ENCODE results near the gene RWDD4.
"Not testable (repeated sequence)": the region's sequence is repeated elsewhere in the genome, so short reads cannot be mapped to it uniquely, and the experiment has no call there.

The RWDD4 gene

GRCh38 chr4:183635741-183636140, 23.2 kb downstream of the RWDD4 start:
- Histone ChIP-seq H3K36me3 (ENCODE audit: control insufficient read depth, low read depth, low read length) (no peaks in the 10 kb centered on the region), H3K4me1 (ENCODE audit: control insufficient read depth, low read depth, low read length) (peaks cover 18% of the 10 kb centered on the region), H3K27ac (ENCODE audit: low read length) (no peak overlapping the region), H3K9me3 (ENCODE audit: control insufficient read depth, low read depth, low read length) (no peaks in the 10 kb centered on the region), H3K4me3 (ENCODE audit: low read length) (no peak overlapping the region), H3K27me3 (ENCODE audit: control insufficient read depth, insufficient read depth, low read length) (no peaks in the 10 kb centered on the region), H3K9ac (ENCODE audit: low read length) (no peak overlapping the region)

- Histone ChIP-seq H3K27ac (ENCODE audit: low read length) (no peak overlapping the region), H3K36me3 (ENCODE audit: control insufficient read depth, low read depth, low read length) (no peaks in the 10 kb centered on the region), H3K4me3 (ENCODE audit: low read length) (no peak overlapping the region), H3K27me3 (ENCODE audit: control insufficient read depth, insufficient read depth, low read length) (no peaks in the 10 kb centered on the region), H3K9me3 (ENCODE audit: control insufficient read depth, low read depth, low read length) (no peaks in the 10 kb centered on the region), H3K4me1 (ENCODE audit: control insufficient read depth, low read depth, low read length) (peaks cover 18% of the 10 kb centered on the region), H3K9ac (ENCODE audit: low read length) (no peak overlapping the region)
Observed at GRCh38 chr4:183635321-183635720, 23.7 kb downstream of the RWDD4 start.

- Histone ChIP-seq H3K36me3 (ENCODE audit: control insufficient read depth, low read depth, low read length) (no peaks in the 10 kb centered on the region), H3K9ac (ENCODE audit: low read length) (no peak overlapping the region), H3K4me3 (ENCODE audit: low read length) (no peak overlapping the region), H3K9me3 (ENCODE audit: control insufficient read depth, low read depth, low read length) (no peaks in the 10 kb centered on the region), H3K27me3 (ENCODE audit: control insufficient read depth, insufficient read depth, low read length) (no peaks in the 10 kb centered on the region), H3K27ac (ENCODE audit: low read length) (no peak overlapping the region), H3K4me1 (ENCODE audit: control insufficient read depth, low read depth, low read length) (peaks cover 18% of the 10 kb centered on the region)
Observed at GRCh38 chr4:183633476-183634400, 25.2 kb downstream of the RWDD4 start.

- no peak overlapping the region for H3K9ac ChIP-seq (ENCODE audit: low read length)
- no peaks in the 10 kb centered on the region for H3K9me3 ChIP-seq (ENCODE audit: control insufficient read depth, low read depth, low read length)
- peaks cover 18% of the 10 kb centered on the region for H3K4me1 ChIP-seq (ENCODE audit: control insufficient read depth, low read depth, low read length)
- no peak overlapping the region for H3K4me3 ChIP-seq (ENCODE audit: low read length)
- no peaks in the 10 kb centered on the region for H3K36me3 ChIP-seq (ENCODE audit: control insufficient read depth, low read depth, low read length)
- no peaks in the 10 kb centered on the region for H3K27me3 ChIP-seq (ENCODE audit: control insufficient read depth, insufficient read depth, low read length)
- no peak overlapping the region for H3K27ac ChIP-seq (ENCODE audit: low read length)
Observed at GRCh38 chr4:183632689-183633088, 26.3 kb downstream of the RWDD4 start.

DNA sequence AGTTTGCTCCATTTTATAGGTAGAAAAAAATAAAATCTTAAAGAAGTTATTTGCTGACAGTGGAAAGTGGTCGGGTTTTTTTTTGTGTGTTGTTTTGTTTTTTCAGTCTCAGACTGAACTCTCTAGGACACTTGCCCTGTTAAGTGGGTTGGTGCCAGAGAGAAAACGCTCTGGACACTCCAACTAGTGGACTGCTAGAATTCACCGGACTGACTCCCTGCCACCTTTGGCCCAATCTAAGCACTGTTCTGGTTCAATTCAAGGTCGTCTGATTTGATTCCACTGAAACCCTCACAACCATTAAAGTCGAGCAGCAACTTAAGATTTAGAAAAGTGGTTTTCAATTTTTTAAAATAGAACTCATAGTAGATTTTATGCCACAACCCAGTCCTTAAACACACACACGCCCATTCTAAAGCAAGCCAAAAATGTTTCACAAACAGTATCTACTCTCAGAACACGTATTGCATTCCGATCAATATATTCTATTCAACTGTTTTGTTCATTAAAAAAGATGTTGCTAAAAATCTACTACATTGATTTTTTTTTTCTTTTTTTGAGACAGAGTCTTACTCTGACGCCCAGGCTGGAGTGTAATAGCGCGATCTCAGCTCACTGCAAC, 27.3 kb downstream of the RWDD4 start:
- H3K9me3 ChIP-seq (ENCODE audit: control insufficient read depth, low read depth, low read length), result no peaks in the 10 kb centered on the region
- H3K27me3 ChIP-seq (ENCODE audit: control insufficient read depth, insufficient read depth, low read length), result no peaks in the 10 kb centered on the region
- no peak overlapping the region for H3K9ac ChIP-seq (ENCODE audit: low read length)
- no peaks in the 10 kb centered on the region for H3K36me3 ChIP-seq (ENCODE audit: control insufficient read depth, low read depth, low read length)
- H3K4me1 ChIP-seq (ENCODE audit: control insufficient read depth, low read depth, low read length), result peaks cover 15% of the 10 kb centered on the region
- H3K27ac ChIP-seq (ENCODE audit: low read length), result no peak overlapping the region
- no peak overlapping the region for H3K4me3 ChIP-seq (ENCODE audit: low read length)

DNA sequence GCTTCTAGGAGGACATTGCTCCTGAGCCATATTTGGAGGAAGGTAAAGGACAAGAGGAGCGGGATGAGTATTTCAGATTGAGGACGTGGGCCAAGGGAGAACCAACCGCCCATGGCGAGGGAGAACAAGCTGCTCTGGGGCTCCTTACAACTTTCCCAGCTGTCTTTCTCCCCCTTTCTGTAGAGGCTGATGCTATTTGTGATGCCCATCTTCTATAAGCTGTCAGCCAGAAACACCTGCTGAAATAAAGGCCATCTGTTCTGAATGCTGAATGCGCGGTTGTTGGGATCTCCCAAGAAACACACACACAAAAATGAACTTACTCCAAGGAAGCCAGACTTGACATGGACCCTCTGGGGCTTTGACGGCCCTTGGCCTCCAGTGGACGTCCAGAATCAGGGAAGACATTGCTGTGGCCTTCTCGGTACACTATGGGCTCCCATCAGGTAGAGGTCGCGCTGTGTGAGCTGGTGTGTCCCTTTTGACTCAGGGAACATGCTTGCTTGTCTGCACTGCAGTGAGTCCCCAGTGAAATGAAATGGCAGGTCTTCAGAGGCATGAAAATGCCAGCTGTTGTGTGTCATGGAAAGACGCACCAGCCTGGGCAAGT, 30.9 kb downstream of the RWDD4 start:
- Histone ChIP-seq H3K9me3 (ENCODE audit: control insufficient read depth, low read depth, low read length) (no peaks in the 10 kb centered on the region), H3K4me1 (ENCODE audit: control insufficient read depth, low read depth, low read length) (no peaks in the 10 kb centered on the region), H3K9ac (ENCODE audit: low read length) (no peak overlapping the region), H3K27ac (ENCODE audit: low read length) (no peak overlapping the region), H3K4me3 (ENCODE audit: low read length) (no peak overlapping the region), H3K27me3 (ENCODE audit: control insufficient read depth, insufficient read depth, low read length) (no peaks in the 10 kb centered on the region), H3K36me3 (ENCODE audit: control insufficient read depth, low read depth, low read length) (no peaks in the 10 kb centered on the region)

DNA sequence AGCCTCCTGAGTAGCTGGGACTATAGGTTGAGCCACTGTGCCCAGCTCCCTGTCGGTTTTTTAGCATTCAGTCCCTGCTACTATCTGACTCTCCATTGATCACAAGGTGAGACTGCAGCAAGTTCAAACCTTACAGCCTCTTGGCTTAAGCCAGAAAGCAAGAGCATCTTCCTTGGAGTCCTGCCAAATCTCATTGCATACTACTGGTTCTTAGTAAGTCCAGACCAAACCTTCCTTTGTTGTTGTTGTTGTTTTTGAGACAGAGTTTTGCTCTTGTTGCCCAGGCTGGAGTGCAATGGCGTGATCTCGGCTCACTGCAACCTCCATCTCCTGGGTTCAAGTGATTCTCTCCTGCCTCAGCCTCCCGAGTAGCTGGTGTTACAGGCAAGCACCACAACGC, 31.7 kb downstream of the RWDD4 start:
- not testable (repeated sequence) for H3K9ac ChIP-seq (ENCODE audit: low read length); H3K4me3 ChIP-seq (ENCODE audit: low read length); H3K36me3 ChIP-seq (ENCODE audit: control insufficient read depth, low read depth, low read length); H3K9me3 ChIP-seq (ENCODE audit: control insufficient read depth, low read depth, low read length); H3K27ac ChIP-seq (ENCODE audit: low read length); H3K27me3 ChIP-seq (ENCODE audit: control insufficient read depth, insufficient read depth, low read length); H3K4me1 ChIP-seq (ENCODE audit: control insufficient read depth, low read depth, low read length)

GRCh38 chr4:183626168-183626567, 32.8 kb downstream of the RWDD4 start:
- H3K4me3 ChIP-seq (ENCODE audit: low read length), result no peak overlapping the region
- no peaks in the 10 kb centered on the region for H3K4me1 ChIP-seq (ENCODE audit: control insufficient read depth, low read depth, low read length)
- no peaks in the 10 kb centered on the region for H3K36me3 ChIP-seq (ENCODE audit: control insufficient read depth, low read depth, low read length)
- H3K27me3 ChIP-seq (ENCODE audit: control insufficient read depth, insufficient read depth, low read length), result no peaks in the 10 kb centered on the region
- no peak overlapping the region for H3K9ac ChIP-seq (ENCODE audit: low read length)
- no peak overlapping the region for H3K27ac ChIP-seq (ENCODE audit: low read length)
- no peaks in the 10 kb centered on the region for H3K9me3 ChIP-seq (ENCODE audit: control insufficient read depth, low read depth, low read length)

DNA sequence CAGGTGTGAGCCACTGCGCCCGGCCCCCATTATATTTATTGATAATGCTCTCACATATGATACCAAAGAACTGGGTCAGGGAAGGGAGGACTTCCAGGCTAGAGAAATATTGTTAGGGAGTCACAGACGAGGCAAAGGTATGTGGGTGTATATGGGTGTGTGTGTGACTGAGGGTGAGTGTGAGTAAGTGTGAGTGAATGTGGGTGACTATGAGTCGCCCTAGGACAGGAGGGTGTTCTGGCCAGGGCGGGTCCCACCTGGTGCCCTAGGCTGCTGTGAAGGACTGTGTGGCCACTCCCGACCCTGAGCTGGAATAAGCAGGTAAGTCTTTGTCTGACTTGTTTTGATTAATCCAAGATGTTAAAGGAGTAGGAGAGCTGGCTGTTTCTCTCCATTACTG, 34.4 kb downstream of the RWDD4 start:
- Histone ChIP-seq H3K9ac (ENCODE audit: low read length) (no peak overlapping the region), H3K4me3 (ENCODE audit: low read length) (no peak overlapping the region), H3K9me3 (ENCODE audit: control insufficient read depth, low read depth, low read length) (no peaks in the 10 kb centered on the region), H3K27ac (ENCODE audit: low read length) (no peak overlapping the region), H3K36me3 (ENCODE audit: control insufficient read depth, low read depth, low read length) (no peaks in the 10 kb centered on the region), H3K4me1 (ENCODE audit: control insufficient read depth, low read depth, low read length) (no peaks in the 10 kb centered on the region), H3K27me3 (ENCODE audit: control insufficient read depth, insufficient read depth, low read length) (no peaks in the 10 kb centered on the region)

- Histone ChIP-seq H3K9me3 (ENCODE audit: control insufficient read depth, low read depth, low read length) (no peaks in the 10 kb centered on the region), H3K27me3 (ENCODE audit: control insufficient read depth, insufficient read depth, low read length) (no peaks in the 10 kb centered on the region), H3K9ac (ENCODE audit: low read length) (no peak overlapping the region), H3K4me1 (ENCODE audit: control insufficient read depth, low read depth, low read length) (no peaks in the 10 kb centered on the region), H3K4me3 (ENCODE audit: low read length) (no peak overlapping the region), H3K27ac (ENCODE audit: low read length) (no peak overlapping the region), H3K36me3 (ENCODE audit: control insufficient read depth, low read depth, low read length) (no peaks in the 10 kb centered on the region)
Observed at GRCh38 chr4:183621875-183622274, 37.1 kb downstream of the RWDD4 start.

DNA sequence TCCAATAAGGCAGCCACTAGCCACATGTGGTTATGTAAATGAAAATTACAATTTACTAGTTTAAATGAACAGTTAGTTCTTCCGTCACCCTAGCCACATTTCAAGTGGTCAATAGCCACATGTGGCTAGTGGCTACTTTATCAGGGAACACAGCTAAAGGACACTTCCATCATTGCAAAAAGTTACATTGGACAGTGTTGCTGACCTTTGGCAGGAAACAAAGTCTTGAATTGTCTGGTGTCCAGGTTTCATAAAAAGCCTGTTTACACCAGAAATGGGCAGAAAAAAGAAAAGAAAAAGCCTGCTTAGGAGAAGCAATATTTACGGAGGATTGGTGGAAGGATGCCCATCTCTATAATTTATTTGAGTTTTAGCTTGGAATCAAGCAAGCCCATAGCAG, 38.6 kb downstream of the RWDD4 start:
- Histone ChIP-seq H3K4me1 (ENCODE audit: control insufficient read depth, low read depth, low read length) (no peaks in the 10 kb centered on the region), H3K36me3 (ENCODE audit: control insufficient read depth, low read depth, low read length) (no peaks in the 10 kb centered on the region), H3K9ac (ENCODE audit: low read length) (no peak overlapping the region), H3K27me3 (ENCODE audit: control insufficient read depth, insufficient read depth, low read length) (no peaks in the 10 kb centered on the region), H3K9me3 (ENCODE audit: control insufficient read depth, low read depth, low read length) (no peaks in the 10 kb centered on the region), H3K27ac (ENCODE audit: low read length) (no peak overlapping the region), H3K4me3 (ENCODE audit: low read length) (no peak overlapping the region)
